ENCODE results near the gene SLC39A11. TPM values are rescaled to one million over a fixed set of nuclear protein-coding genes. Genes with fewer than 3 reads are reported as not detected.

The SLC39A11 gene
- total RNA-seq, 1 experiment from 2014 or later = 15.8 TPM

DNA sequence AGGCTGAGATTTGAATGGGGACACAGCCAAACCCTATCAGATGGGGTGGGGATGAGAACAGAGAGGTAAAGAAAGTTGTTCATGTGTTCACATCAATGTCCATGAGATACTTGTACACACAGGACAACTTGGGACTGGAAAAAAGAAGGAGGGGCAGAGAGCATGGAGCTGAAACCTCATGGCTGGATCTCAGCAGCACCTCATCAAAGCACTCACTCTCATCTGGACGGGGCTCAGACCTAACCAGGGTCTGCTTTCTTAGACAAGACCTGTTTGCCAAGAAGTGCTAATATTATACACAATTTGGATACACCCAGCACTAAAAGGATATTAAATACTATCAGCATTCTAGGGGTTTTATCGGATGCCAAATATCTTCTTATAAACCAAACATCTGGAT, 399.8 kb downstream of the SLC39A11 start:
- Mint-ChIP-seq H3K27me3 (ENCODE audit: insufficient read depth, unreplicated experiment) (no peaks in the 10 kb centered on the region), H3K27ac (ENCODE audit: low read depth, unreplicated experiment) (no peak overlapping the region), H3K4me3 (ENCODE audit: unreplicated experiment) (no peak overlapping the region), H3K9me3 (ENCODE audit: unreplicated experiment) (no peaks in the 10 kb centered on the region), H3K36me3 (ENCODE audit: insufficient read depth, unreplicated experiment) (no peaks in the 10 kb centered on the region), H3K4me1 (ENCODE audit: insufficient read depth, unreplicated experiment) (no peaks in the 10 kb centered on the region)
- intact Hi-C loops (cut with micrococcal nuclease) = no loop called here
- CTCF ChIA-PET = no interaction called here
- POLR2A ChIA-PET = no interaction called here
- BruUV-seq (replicated peaks) = no TSS peak
- TF ChIP-seq, protein P1, sequence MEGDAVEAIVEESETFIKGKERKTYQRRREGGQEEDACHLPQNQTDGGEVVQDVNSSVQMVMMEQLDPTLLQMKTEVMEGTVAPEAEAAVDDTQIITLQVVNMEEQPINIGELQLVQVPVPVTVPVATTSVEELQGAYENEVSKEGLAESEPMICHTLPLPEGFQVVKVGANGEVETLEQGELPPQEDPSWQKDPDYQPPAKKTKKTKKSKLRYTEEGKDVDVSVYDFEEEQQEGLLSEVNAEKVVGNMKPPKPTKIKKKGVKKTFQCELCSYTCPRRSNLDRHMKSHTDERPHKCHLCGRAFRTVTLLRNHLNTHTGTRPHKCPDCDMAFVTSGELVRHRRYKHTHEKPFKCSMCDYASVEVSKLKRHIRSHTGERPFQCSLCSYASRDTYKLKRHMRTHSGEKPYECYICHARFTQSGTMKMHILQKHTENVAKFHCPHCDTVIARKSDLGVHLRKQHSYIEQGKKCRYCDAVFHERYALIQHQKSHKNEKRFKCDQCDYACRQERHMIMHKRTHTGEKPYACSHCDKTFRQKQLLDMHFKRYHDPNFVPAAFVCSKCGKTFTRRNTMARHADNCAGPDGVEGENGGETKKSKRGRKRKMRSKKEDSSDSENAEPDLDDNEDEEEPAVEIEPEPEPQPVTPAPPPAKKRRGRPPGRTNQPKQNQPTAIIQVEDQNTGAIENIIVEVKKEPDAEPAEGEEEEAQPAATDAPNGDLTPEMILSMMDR (IDR thresholded peaks at IDR 0.05; ENCODE audit: unreplicated experiment) = no peak
- DNase-seq (ENCODE audit: unreplicated experiment) = no peak

DNA sequence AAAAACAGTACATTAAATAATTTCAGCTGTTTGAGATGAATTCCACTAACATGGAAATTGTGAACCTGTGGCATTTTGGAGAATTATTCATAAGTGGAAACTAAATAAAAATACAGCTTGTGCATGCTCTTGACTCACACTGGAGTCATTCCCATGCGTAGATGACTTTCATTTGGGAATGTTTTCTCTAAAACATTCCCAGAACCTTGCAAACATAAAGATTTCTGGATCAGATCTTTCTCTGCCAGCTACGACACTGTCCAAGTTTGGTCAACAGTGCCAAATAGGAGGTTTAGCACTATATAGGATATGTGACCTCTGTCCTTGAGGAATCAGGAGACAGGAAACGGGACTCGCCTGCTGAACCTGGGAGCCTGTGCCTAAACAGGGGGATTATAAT, 400.9 kb downstream of the SLC39A11 start:
- no peaks in the 10 kb centered on the region for H3K9me3 Mint-ChIP-seq (ENCODE audit: unreplicated experiment)
- no peaks in the 10 kb centered on the region for H3K4me1 Mint-ChIP-seq (ENCODE audit: insufficient read depth, unreplicated experiment)
- H3K4me3 Mint-ChIP-seq (ENCODE audit: unreplicated experiment) = no peak overlapping the region
- TF ChIP-seq, protein P1 (IDR thresholded peaks at IDR 0.05; ENCODE audit: unreplicated experiment) = no peak
- H3K27me3 Mint-ChIP-seq (ENCODE audit: insufficient read depth, unreplicated experiment) = no peaks in the 10 kb centered on the region
- POLR2A ChIA-PET = no interaction called here
- CTCF ChIA-PET = interaction anchor here (0.7 kb wide), 1 partner anchor 523 kb away, joined by 5 read pairs; no protein-coding TSS in a partner anchor
- peak; percentile 38 for DNase-seq (ENCODE audit: unreplicated experiment)
- intact Hi-C loops (cut with micrococcal nuclease) = no loop called here
- H3K36me3 Mint-ChIP-seq (ENCODE audit: insufficient read depth, unreplicated experiment) = no peaks in the 10 kb centered on the region
- no peak overlapping the region for H3K27ac Mint-ChIP-seq (ENCODE audit: low read depth, unreplicated experiment)
- no TSS peak for BruUV-seq (replicated peaks)

- DNase-seq (ENCODE audit: unreplicated experiment) = no peak
- CTCF ChIA-PET = interaction anchor here (0.7 kb wide), 1 partner anchor 524 kb away, joined by 5 read pairs; no protein-coding TSS in a partner anchor
- no TSS peak for BruUV-seq (replicated peaks)
- H3K4me3 Mint-ChIP-seq (ENCODE audit: unreplicated experiment) = no peak overlapping the region
- H3K36me3 Mint-ChIP-seq (ENCODE audit: insufficient read depth, unreplicated experiment) = no peaks in the 10 kb centered on the region
- H3K27me3 Mint-ChIP-seq (ENCODE audit: insufficient read depth, unreplicated experiment) = no peaks in the 10 kb centered on the region
- no peaks in the 10 kb centered on the region for H3K4me1 Mint-ChIP-seq (ENCODE audit: insufficient read depth, unreplicated experiment)
- intact Hi-C loops (cut with micrococcal nuclease) = no loop called here
- H3K27ac Mint-ChIP-seq (ENCODE audit: low read depth, unreplicated experiment) = no peak overlapping the region
- no peaks in the 10 kb centered on the region for H3K9me3 Mint-ChIP-seq (ENCODE audit: unreplicated experiment)
- POLR2A ChIA-PET = interaction anchor here (0.5 to 1.3 kb wide), 2 partner anchors 66 to 502 kb away, joined by 3 read pairs; partner anchors contain the start of gene COG1
- TF ChIP-seq, protein P1 (IDR thresholded peaks at IDR 0.05; ENCODE audit: unreplicated experiment) = no peak
These were observed 401.5 kb downstream of the SLC39A11 start for GRCh38 chr17:72691017-72691416.

- no peaks in the 10 kb centered on the region for H3K36me3 Mint-ChIP-seq (ENCODE audit: insufficient read depth, unreplicated experiment)
- H3K4me1 Mint-ChIP-seq (ENCODE audit: insufficient read depth, unreplicated experiment) = peaks cover 24% of the 10 kb centered on the region
- TF ChIP-seq, protein P1 (IDR thresholded peaks at IDR 0.05; ENCODE audit: unreplicated experiment) = no peak
- H3K27ac Mint-ChIP-seq (ENCODE audit: low read depth, unreplicated experiment) = no peak overlapping the region
- no TSS peak for BruUV-seq (replicated peaks)
- ChIA-PET CTCF (no interaction called here), POLR2A (interaction anchor here (0.9 to 2.3 kb wide), 2 partner anchors 11 to 99 kb away, joined by 4 to 9 read pairs; no protein-coding TSS in a partner anchor)
- intact Hi-C loops (cut with micrococcal nuclease) = no loop called here
- H3K27me3 Mint-ChIP-seq (ENCODE audit: insufficient read depth, unreplicated experiment) = no peaks in the 10 kb centered on the region
- no peaks in the 10 kb centered on the region for H3K9me3 Mint-ChIP-seq (ENCODE audit: unreplicated experiment)
- no peak for DNase-seq (ENCODE audit: unreplicated experiment)
- no peak overlapping the region for H3K4me3 Mint-ChIP-seq (ENCODE audit: unreplicated experiment)
These were observed 404.6 kb downstream of the SLC39A11 start for GRCh38 chr17:72687886-72688285.
